ENCODE data around the gene HPS4.

Gene HPS4

GRCh38 chr22:26499188-26499703 lies 15.7 kb upstream of the HPS4 start:
- TF ChIP-seq, protein P1, sequence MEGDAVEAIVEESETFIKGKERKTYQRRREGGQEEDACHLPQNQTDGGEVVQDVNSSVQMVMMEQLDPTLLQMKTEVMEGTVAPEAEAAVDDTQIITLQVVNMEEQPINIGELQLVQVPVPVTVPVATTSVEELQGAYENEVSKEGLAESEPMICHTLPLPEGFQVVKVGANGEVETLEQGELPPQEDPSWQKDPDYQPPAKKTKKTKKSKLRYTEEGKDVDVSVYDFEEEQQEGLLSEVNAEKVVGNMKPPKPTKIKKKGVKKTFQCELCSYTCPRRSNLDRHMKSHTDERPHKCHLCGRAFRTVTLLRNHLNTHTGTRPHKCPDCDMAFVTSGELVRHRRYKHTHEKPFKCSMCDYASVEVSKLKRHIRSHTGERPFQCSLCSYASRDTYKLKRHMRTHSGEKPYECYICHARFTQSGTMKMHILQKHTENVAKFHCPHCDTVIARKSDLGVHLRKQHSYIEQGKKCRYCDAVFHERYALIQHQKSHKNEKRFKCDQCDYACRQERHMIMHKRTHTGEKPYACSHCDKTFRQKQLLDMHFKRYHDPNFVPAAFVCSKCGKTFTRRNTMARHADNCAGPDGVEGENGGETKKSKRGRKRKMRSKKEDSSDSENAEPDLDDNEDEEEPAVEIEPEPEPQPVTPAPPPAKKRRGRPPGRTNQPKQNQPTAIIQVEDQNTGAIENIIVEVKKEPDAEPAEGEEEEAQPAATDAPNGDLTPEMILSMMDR (IDR thresholded peaks at IDR 0.05; ENCODE audit: control insufficient read depth, extremely low read depth, insufficient read depth): no peak
- H3K4me3 ChIP-seq (ENCODE audit: low read depth, low read length): no peak overlapping the region
- no peak for DNase-seq (ENCODE audit: low read depth)

DNA sequence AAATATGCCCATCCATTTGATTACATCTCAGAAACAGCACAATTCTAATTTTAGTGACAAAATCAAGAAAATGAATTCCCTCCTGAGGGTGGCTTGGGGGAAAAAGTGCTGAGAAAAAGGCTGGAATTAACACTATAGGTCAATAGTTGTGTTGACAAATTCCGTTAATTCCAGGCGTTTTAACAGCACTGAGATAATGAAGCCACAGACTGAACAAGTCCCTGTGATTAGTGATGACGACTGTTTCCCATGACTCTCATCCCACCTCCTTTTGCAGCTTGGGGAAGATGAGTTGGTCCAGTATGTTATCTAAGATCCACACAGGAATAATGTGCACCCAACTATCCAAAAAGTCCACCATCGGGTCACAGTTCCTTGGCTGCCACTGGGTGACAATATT lies 12.9 kb upstream of the HPS4 start:
- no peak for DNase-seq (ENCODE audit: low read depth)
- no peak overlapping the region for H3K4me3 ChIP-seq (ENCODE audit: low read depth, low read length)
- TF ChIP-seq, protein P1 (IDR thresholded peaks at IDR 0.05; ENCODE audit: control insufficient read depth, extremely low read depth, insufficient read depth): no peak

GRCh38 chr22:26494506-26494905 lies 10.9 kb upstream of the HPS4 start:
- H3K4me3 ChIP-seq (ENCODE audit: low read depth, low read length): no peak overlapping the region
- no peak for DNase-seq (ENCODE audit: low read depth)
- TF ChIP-seq, protein P1 (IDR thresholded peaks at IDR 0.05; ENCODE audit: control insufficient read depth, extremely low read depth, insufficient read depth): no peak

DNA sequence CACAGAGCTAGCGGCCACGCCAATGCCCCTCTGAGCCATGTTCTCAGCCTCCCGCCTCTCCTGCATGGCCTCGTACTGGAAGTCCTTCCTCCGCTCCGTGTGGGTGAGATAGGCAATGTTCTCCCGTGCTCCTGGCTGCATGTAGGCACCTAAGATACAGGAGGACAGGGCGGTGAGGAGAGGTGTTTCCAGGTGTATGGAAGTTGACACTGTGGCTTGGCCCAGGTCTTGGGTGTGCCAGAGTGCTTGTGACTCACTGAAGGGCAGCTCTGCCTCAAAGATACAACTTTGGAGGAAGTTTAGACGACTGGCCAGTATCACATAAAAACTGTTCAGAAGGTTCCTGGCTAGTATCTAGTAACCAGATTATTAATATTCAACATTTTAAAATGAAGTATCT lies 8.6 kb upstream of the HPS4 start:
- DNase-seq (ENCODE audit: low read depth): no peak
- no peak overlapping the region for H3K4me3 ChIP-seq (ENCODE audit: low read depth, low read length)
- TF ChIP-seq, protein P1 (IDR thresholded peaks at IDR 0.05; ENCODE audit: control insufficient read depth, extremely low read depth, insufficient read depth): no peak

- TF ChIP-seq, protein P1 (IDR thresholded peaks at IDR 0.05; ENCODE audit: control insufficient read depth, extremely low read depth, insufficient read depth): no peak
- DNase-seq (ENCODE audit: low read depth): no peak
- no peak overlapping the region for H3K4me3 ChIP-seq (ENCODE audit: low read depth, low read length)
Observed at GRCh38 chr22:26489447-26490036, 6.0 kb upstream of the HPS4 start.

GRCh38 chr22:26487996-26488395 lies 4.4 kb upstream of the HPS4 start:
- H3K4me3 ChIP-seq (ENCODE audit: low read depth, low read length): no peak overlapping the region
- TF ChIP-seq, protein P1 (IDR thresholded peaks at IDR 0.05; ENCODE audit: control insufficient read depth, extremely low read depth, insufficient read depth): no peak
- DNase-seq (ENCODE audit: low read depth): no peak

- TF ChIP-seq, protein P1 (IDR thresholded peaks at IDR 0.05; ENCODE audit: control insufficient read depth, extremely low read depth, insufficient read depth): no peak
- DNase-seq (ENCODE audit: low read depth): no peak
- no peak overlapping the region for H3K4me3 ChIP-seq (ENCODE audit: low read depth, low read length)
Observed at GRCh38 chr22:26486394-26486793, 2.8 kb upstream of the HPS4 start.

Measured in LNCaP clone FGC (cell line).